ENCODE results near the gene AARS1.
A peak's percentile ranks its signal among the peaks of the same experiment; 100 is the strongest.

- TF ChIP-seq CTCF (IDR thresholded peaks at IDR 0.05; ENCODE audit: low read depth, low read length) = peak; percentile 66
- TF ChIP-seq EZH2phosphoT487 (IDR thresholded peaks at IDR 0.05; ENCODE audit: low read depth) = no peak
These were observed 36.8 kb downstream of the AARS1 start for GRCh38 chr16:70252355-70252988.

Data from OCI-LY3 (cell line).